Measurements from ENCODE around the gene IFT43.

DNA sequence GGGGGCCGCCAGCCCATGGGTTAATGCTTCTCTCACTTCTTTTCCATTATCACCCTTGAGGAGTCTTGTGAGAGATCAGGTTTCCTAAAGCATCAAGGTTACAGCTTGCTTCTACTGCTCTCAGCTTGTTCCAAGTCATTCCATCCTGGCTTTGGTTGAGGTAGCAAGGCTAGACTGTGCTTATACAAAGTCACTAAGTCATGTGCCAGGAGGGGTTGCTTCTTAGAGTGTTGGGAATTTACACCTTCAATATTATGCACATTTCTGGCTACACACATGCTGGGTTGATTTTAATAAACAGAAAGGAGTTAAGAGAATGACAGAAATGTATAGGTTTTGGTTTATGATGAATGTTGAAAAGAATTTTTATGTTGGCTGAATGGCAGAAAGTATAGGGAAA is 21.8 kb downstream of the IFT43 start:
- TF ChIP-seq, protein P1, sequence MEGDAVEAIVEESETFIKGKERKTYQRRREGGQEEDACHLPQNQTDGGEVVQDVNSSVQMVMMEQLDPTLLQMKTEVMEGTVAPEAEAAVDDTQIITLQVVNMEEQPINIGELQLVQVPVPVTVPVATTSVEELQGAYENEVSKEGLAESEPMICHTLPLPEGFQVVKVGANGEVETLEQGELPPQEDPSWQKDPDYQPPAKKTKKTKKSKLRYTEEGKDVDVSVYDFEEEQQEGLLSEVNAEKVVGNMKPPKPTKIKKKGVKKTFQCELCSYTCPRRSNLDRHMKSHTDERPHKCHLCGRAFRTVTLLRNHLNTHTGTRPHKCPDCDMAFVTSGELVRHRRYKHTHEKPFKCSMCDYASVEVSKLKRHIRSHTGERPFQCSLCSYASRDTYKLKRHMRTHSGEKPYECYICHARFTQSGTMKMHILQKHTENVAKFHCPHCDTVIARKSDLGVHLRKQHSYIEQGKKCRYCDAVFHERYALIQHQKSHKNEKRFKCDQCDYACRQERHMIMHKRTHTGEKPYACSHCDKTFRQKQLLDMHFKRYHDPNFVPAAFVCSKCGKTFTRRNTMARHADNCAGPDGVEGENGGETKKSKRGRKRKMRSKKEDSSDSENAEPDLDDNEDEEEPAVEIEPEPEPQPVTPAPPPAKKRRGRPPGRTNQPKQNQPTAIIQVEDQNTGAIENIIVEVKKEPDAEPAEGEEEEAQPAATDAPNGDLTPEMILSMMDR (conservative IDR thresholded peaks at IDR 0.05) = no peak
- TF ChIP-seq ZFX (IDR thresholded peaks at IDR 0.05) = no peak
